GM18870 (cell line): ENCODE results near the gene CCDC6.

Experiments
- ATAC-seq: cut with Tn5 transposase; IDR thresholded peaks from one replicate; pipeline ENCODE4 v1.9.1; 2021; ENCODE audit warnings: moderate library complexity; ENCODE audit not compliant: unreplicated experiment

The CCDC6 gene

GRCh38 chr10:59857049-59857448 is 49.3 kb downstream of the CCDC6 start:
- ATAC-seq: no peak

- ATAC-seq: no peak
These were observed 50.3 kb downstream of the CCDC6 start for GRCh38 chr10:59856104-59856503.

GRCh38 chr10:59854571-59854970 is 51.8 kb downstream of the CCDC6 start:
- ATAC-seq: no peak

- ATAC-seq: peak; percentile 53
These were observed 53.7 kb downstream of the CCDC6 start for GRCh38 chr10:59852670-59853069.

GRCh38 chr10:59851864-59852263 is 54.5 kb downstream of the CCDC6 start:
- no peak for ATAC-seq

- ATAC-seq: no peak
These were observed 58.5 kb downstream of the CCDC6 start for GRCh38 chr10:59847888-59848287.

GRCh38 chr10:59847326-59847725 is 59.0 kb downstream of the CCDC6 start:
- no peak for ATAC-seq

GRCh38 chr10:59844436-59844835 is 61.9 kb downstream of the CCDC6 start:
- no peak for ATAC-seq

GRCh38 chr10:59843748-59844147 is 62.6 kb downstream of the CCDC6 start:
- ATAC-seq: no peak

- no peak for ATAC-seq
These were observed 66.8 kb downstream of the CCDC6 start for GRCh38 chr10:59839576-59839975.

GRCh38 chr10:59838085-59838789 is 68.1 kb downstream of the CCDC6 start:
- no peak for ATAC-seq

GRCh38 chr10:59833810-59834209 is 72.5 kb downstream of the CCDC6 start:
- ATAC-seq: no peak

GRCh38 chr10:59832506-59832905 is 73.8 kb downstream of the CCDC6 start:
- ATAC-seq: no peak

GRCh38 chr10:59831658-59832503 is 74.5 kb downstream of the CCDC6 start:
- no peak for ATAC-seq

- ATAC-seq: no peak
These were observed 75.6 kb downstream of the CCDC6 start for GRCh38 chr10:59830601-59831259.

GRCh38 chr10:59829601-59830000 is 76.8 kb downstream of the CCDC6 start:
- peak; percentile 89 for ATAC-seq

- no peak for ATAC-seq
These were observed 77.3 kb downstream of the CCDC6 start for GRCh38 chr10:59829024-59829423.

- no peak for ATAC-seq
These were observed 80.4 kb downstream of the CCDC6 start for GRCh38 chr10:59825932-59826331.

GRCh38 chr10:59823751-59824150 is 82.6 kb downstream of the CCDC6 start:
- ATAC-seq: no peak

GRCh38 chr10:59823111-59823510 is 83.2 kb downstream of the CCDC6 start:
- ATAC-seq: no peak

- ATAC-seq: no peak
These were observed 85.9 kb downstream of the CCDC6 start for GRCh38 chr10:59820471-59820870.

- no peak for ATAC-seq
These were observed 86.7 kb downstream of the CCDC6 start for GRCh38 chr10:59819683-59820082.
